HEK293T (cell line): ENCODE data around the gene MCM8.

ENCODE experiments used
- ARNT ChIP-seq: fragments of 450-650 bp; IDR thresholded peaks from 2 replicates; pipeline ENCODE4 v1.6.1; 2017; ENCODE audit warnings: mild to moderate bottlenecking
- BHLHE40 ChIP-seq: fragments of 450-650 bp; IDR thresholded peaks from 2 replicates; pipeline ENCODE4 v1.6.1; 2016; ENCODE audit warnings: mild to moderate bottlenecking, moderate library complexity, borderline replicate concordance
- ELF4 ChIP-seq: fragments of 450-650 bp; IDR thresholded peaks from 2 replicates; pipeline ENCODE4 v1.6.1; 2017; ENCODE audit warnings: antibody characterized with exemption
- FOXA1 ChIP-seq: fragments of 450-650 bp; IDR thresholded peaks from 2 replicates; pipeline ENCODE4 v1.6.1; 2016; ENCODE audit warnings: mild to moderate bottlenecking
- FOXK2 ChIP-seq: fragments of 450-650 bp; IDR thresholded peaks from 2 replicates; pipeline ENCODE4 v1.6.1; 2016; ENCODE audit warnings: mild to moderate bottlenecking
- FOXM1 ChIP-seq: fragments of 450-650 bp; IDR thresholded peaks from 2 replicates; pipeline ENCODE4 v1.6.1; 2017; ENCODE audit warnings: mild to moderate bottlenecking, borderline replicate concordance
- HDGF ChIP-seq: fragments of 450-650 bp; IDR thresholded peaks from 2 replicates; pipeline ENCODE4 v1.6.1; 2017; ENCODE audit warnings: antibody characterized with exemption, borderline replicate concordance
- L3MBTL2 ChIP-seq: fragments of 450-650 bp; conservative IDR thresholded peaks from 2 replicates; pipeline ENCODE4 v1.6.1; 2016; ENCODE audit warnings: mild to moderate bottlenecking
- LEF1 ChIP-seq: fragments of 450-650 bp; IDR thresholded peaks from 2 replicates; pipeline ENCODE4 v1.6.1; 2017; ENCODE audit warnings: mild to moderate bottlenecking, borderline replicate concordance
- NFRKB ChIP-seq: fragments of 450-650 bp; IDR thresholded peaks from 2 replicates; pipeline ENCODE4 v1.6.1; 2016; ENCODE audit warnings: mild to moderate bottlenecking, moderate library complexity
- SP1 ChIP-seq: fragments of 450-650 bp; IDR thresholded peaks from 2 replicates; pipeline ENCODE4 v1.6.1; 2017
- SUZ12 ChIP-seq: fragments of 450-650 bp; IDR thresholded peaks from 2 replicates; pipeline ENCODE4 v1.6.1; 2016; ENCODE audit warnings: mild to moderate bottlenecking
- TARDBP ChIP-seq: fragments of 450-650 bp; IDR thresholded peaks from 2 replicates; pipeline ENCODE4 v1.6.1; 2016

DNA sequence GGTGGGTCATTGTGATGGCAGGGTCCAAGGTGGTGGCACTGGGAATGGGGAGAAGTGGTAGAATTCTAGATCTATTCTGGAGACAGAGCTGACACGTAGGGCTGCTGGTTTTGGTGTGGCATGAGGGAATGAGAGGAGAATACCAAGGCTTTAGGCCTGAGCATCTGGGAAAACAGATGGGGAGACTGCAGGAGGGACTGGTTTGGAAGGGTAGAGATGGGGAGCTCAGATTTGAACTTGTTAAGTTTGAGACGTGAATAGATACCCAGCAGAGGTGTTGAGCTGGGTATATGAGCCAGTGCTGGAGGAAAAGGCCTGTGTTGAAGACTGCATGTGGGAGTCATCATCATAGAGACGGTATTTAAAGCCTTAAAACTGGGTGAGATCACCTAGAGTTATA lies 17.7 kb upstream of the MCM8 start:
- TF ChIP-seq FOXM1 (no peak), TARDBP (no peak), FOXA1 (no peak), ARNT (no peak), SP1 (no peak), NFRKB (no peak), HDGF (no peak), FOXK2 (no peak), SUZ12 (no peak), ELF4 (no peak), LEF1 (no peak), BHLHE40 (no peak), L3MBTL2 (no peak)
